ENCODE results near the gene PLEKHA8. TPM values are rescaled to one million over a fixed set of nuclear protein-coding genes. Genes with fewer than 3 reads are reported as not detected.
A peak's percentile ranks its signal among the peaks of the same experiment; 100 is the strongest.

The PLEKHA8 gene
- total RNA-seq, result 10 to 100 TPM in 3 of 4 donors, 1 to 10 TPM in 1; 9.0 to 23.4 (median 13.0) TPM

- Histone ChIP-seq H3K27ac (peak within 1 kb of the TSS; percentile 92 to 95 (median 92)), H3K36me3 (no peaks in the 10 kb centered on the region), H3K4me1 (peaks cover 0 to 68% (median 22%) of the 10 kb centered on the region in 4 donors), H3K4me3 (peak within 1 kb of the TSS; percentile 91 to 99 (median 94)), H3K9me3 (no peaks in the 10 kb centered on the region), H3K27me3 (no peaks in the 10 kb centered on the region)
- peak; percentile 35 to 93 for TF ChIP-seq EP300 (IDR thresholded peaks at IDR 0.05)
- TF ChIP-seq CTCF (IDR thresholded peaks at IDR 0.05), result peak in 3 of 5 experiments; percentile 5 to 65 (median 62)
- TF ChIP-seq POLR2A (IDR thresholded peaks at IDR 0.05), result peak; percentile 65 to 90
- 0% methylated on average over 28 to 51 of the region's 70 CpGs for WGBS, 2 donors
- peak; percentile 70 to 75 for DNase-seq (ENCODE audit: low spot score in 2 of 2)
Measured at GRCh38 chr7:30028216-30028748, at the start of gene PLEKHA8. TSS of gene PLEKHA8 (plus strand) at chr7:30028412. CDS start at chr7:30028763, 351 bp downstream.

- no peaks in the 10 kb centered on the region for H3K9me3 ChIP-seq
Measured at GRCh38 chr7:29980151-29980550, 48.1 kb upstream of the PLEKHA8 start.

GRCh38 chr7:29987083-29987482, 41.1 kb upstream of the PLEKHA8 start:
- H3K27ac ChIP-seq, result peak overlapping the region; percentile 32 to 99 (median 98)
- H3K4me1 ChIP-seq, result peaks cover 0 to 24% (median 16%) of the 10 kb centered on the region in 4 donors
- no peak overlapping the region for H3K4me3 ChIP-seq
- H3K9me3 ChIP-seq, result no peaks in the 10 kb centered on the region
- no peak for DNase-seq (ENCODE audit: low spot score in 2 of 2)
- no peaks in the 10 kb centered on the region for H3K36me3 ChIP-seq
- TF ChIP-seq CTCF (IDR thresholded peaks at IDR 0.05) (no peak), EP300 (IDR thresholded peaks at IDR 0.05) (no peak), POLR2A (IDR thresholded peaks at IDR 0.05) (no peak)
- H3K27me3 ChIP-seq, result no peaks in the 10 kb centered on the region
- WGBS, 2 donors, result 29 to 31% methylated on average over 2 of the region's 2 CpGs

More at GRCh38 chr7:29980151-29980550, 48.1 kb upstream of the PLEKHA8 start:
- Histone ChIP-seq H3K4me1 (peaks cover 0 to 31% (median 16%) of the 10 kb centered on the region in 4 donors), H3K36me3 (no peaks in the 10 kb centered on the region), H3K27me3 (no peaks in the 10 kb centered on the region), H3K27ac (no peak overlapping the region), H3K4me3 (no peak overlapping the region)
- no peak for TF ChIP-seq EP300 (IDR thresholded peaks at IDR 0.05)
- TF ChIP-seq CTCF (IDR thresholded peaks at IDR 0.05), result no peak
- no peak for TF ChIP-seq POLR2A (IDR thresholded peaks at IDR 0.05)
- no peak for DNase-seq (ENCODE audit: low spot score in 2 of 2)

- Histone ChIP-seq H3K36me3 (no peaks in the 10 kb centered on the region), H3K9me3 (peaks cover 0 to 6% (median 2%) of the 10 kb centered on the region in 4 donors), H3K27ac (peak overlapping the region; percentile 92 to 99 (median 98)), H3K27me3 (no peaks in the 10 kb centered on the region), H3K4me3 (peak overlapping the region; percentile 71 to 96 (median 87)), H3K4me1 (peaks cover 0 to 24% (median 16%) of the 10 kb centered on the region in 4 donors)
- no peak for TF ChIP-seq EP300 (IDR thresholded peaks at IDR 0.05)
- TF ChIP-seq CTCF (IDR thresholded peaks at IDR 0.05), result no peak
- TF ChIP-seq POLR2A (IDR thresholded peaks at IDR 0.05), result peak in 1 of 2 donors; percentile 22
- peak in 1 of 2 donors; percentile 9 for DNase-seq (ENCODE audit: low spot score in 2 of 2)
- WGBS, 2 donors, result 42 to 51% methylated on average over 8 of the region's 8 CpGs
Measured at GRCh38 chr7:29987811-29988317, 40.3 kb upstream of the PLEKHA8 start.

Data from tibial nerve (tissue), 4 donors.